SU-DHL-6 (cell line): Measurements from ENCODE around the gene SBF1.
A peak's percentile ranks its signal among the peaks of the same experiment; 100 is the strongest.

Source experiments
- H2AFZ ChIP-seq: fragments of 200-600 bp; sonication (generic); 2 replicates; pipeline ENCODE4 v1.6.1; 2014; ENCODE audit warnings: low read depth, mild to moderate bottlenecking, moderate library complexity, mixed read lengths, antibody characterized with exemption, low read length; ENCODE audit not compliant: severe bottlenecking
- H3F3A ChIP-seq: fragments of 200-600 bp; shearing (Covaris generic); 2 replicates; pipeline ENCODE4 v1.6.0; 2016; ENCODE audit warnings: antibody characterized with exemption, mild to moderate bottlenecking; ENCODE audit not compliant: insufficient read depth
- H3K27ac ChIP-seq: fragments of 200-600 bp; sonication (generic); 2 replicates; pipeline ENCODE4 v1.5.1; 2016; ENCODE audit warnings: low read depth, mild to moderate bottlenecking, low read length, moderate library complexity, mixed read lengths
- H3K27me3 ChIP-seq: fragments of 200-600 bp; sonication (generic), shearing (Covaris generic); 2 replicates; pipeline ENCODE4 v1.6.0; 2014; ENCODE audit warnings: mild to moderate bottlenecking, low read length
- H3K36me3 ChIP-seq: fragments of 200-600 bp; sonication (generic); 2 replicates; pipeline ENCODE4 v1.6.1; 2014; ENCODE audit warnings: mild to moderate bottlenecking, low read length, mixed read lengths
- H3K4me2 ChIP-seq: fragments of 300-600, 200-600 bp; shearing (Covaris generic), sonication (generic); 2 replicates; pipeline ENCODE4 v1.6.0; 2014; ENCODE audit warnings: low read length, low read depth, mild to moderate bottlenecking; ENCODE audit not compliant: poor library complexity, severe bottlenecking
- H3K4me3 ChIP-seq: fragments of 200-600 bp; sonication (generic); 2 replicates; pipeline ENCODE4 v1.5.1; 2014; ENCODE audit warnings: antibody characterized with exemption, low read length, mild to moderate bottlenecking, mixed read lengths; ENCODE audit not compliant: insufficient read depth, poor library complexity, severe bottlenecking
- H3K79me2 ChIP-seq: fragments of 200-600 bp; sonication (generic); 2 replicates; pipeline ENCODE4 v1.6.1; 2014; ENCODE audit warnings: mild to moderate bottlenecking, low read length, moderate library complexity; ENCODE audit not compliant: insufficient read depth
- H3K9ac ChIP-seq: fragments of 200-600 bp; sonication (generic); 2 replicates; pipeline ENCODE4 v1.7.0; 2014; ENCODE audit warnings: mild to moderate bottlenecking, low read length
- H3K9me2 ChIP-seq: fragments of 200-600 bp; sonication (generic); replicated peaks from 2 replicates; pipeline ENCODE4 v1.6.1; 2014; ENCODE audit warnings: low read length; ENCODE audit not compliant: insufficient read depth
- H3K9me3 ChIP-seq: fragments of 200-600 bp; sonication (generic); 2 replicates; pipeline ENCODE4 v1.6.1; 2014; ENCODE audit warnings: low read length, mixed read lengths; ENCODE audit not compliant: insufficient read depth
- H4K20me1 ChIP-seq: fragments of 200-600 bp; sonication (generic); 2 replicates; pipeline ENCODE4 v1.6.1; 2014; ENCODE audit warnings: low read depth, mild to moderate bottlenecking, antibody characterized with exemption, low read length, moderate library complexity, mixed read lengths
- EZH2phosphoT487 ChIP-seq: fragments of 200-600 bp; sonication (generic), shearing (Covaris generic); conservative IDR thresholded peaks from 2 replicates; pipeline ENCODE4 v1.6.1; 2018; ENCODE audit warnings: mild to moderate bottlenecking, antibody characterized with exemption, low read length, moderate library complexity, mixed read lengths
- TF ChIP-seq, protein P1 (sequence below): fragments of 200-600 bp; sonication (generic); IDR thresholded peaks from one replicate; pipeline ENCODE4 v1.5.1; 2017; ENCODE audit warnings: antibody characterized with exemption, mild to moderate bottlenecking, low read length, moderate library complexity; ENCODE audit not compliant: insufficient read depth, poor library complexity, severe bottlenecking

Gene SBF1

GRCh38 chr22:50455201-50455600 is 19.6 kb downstream of the SBF1 start:
- no peak overlapping the region for H3K9ac ChIP-seq
- no peaks in the 10 kb centered on the region for H3K27me3 ChIP-seq
- no peak for TF ChIP-seq EZH2phosphoT487
- TF ChIP-seq, protein P1, sequence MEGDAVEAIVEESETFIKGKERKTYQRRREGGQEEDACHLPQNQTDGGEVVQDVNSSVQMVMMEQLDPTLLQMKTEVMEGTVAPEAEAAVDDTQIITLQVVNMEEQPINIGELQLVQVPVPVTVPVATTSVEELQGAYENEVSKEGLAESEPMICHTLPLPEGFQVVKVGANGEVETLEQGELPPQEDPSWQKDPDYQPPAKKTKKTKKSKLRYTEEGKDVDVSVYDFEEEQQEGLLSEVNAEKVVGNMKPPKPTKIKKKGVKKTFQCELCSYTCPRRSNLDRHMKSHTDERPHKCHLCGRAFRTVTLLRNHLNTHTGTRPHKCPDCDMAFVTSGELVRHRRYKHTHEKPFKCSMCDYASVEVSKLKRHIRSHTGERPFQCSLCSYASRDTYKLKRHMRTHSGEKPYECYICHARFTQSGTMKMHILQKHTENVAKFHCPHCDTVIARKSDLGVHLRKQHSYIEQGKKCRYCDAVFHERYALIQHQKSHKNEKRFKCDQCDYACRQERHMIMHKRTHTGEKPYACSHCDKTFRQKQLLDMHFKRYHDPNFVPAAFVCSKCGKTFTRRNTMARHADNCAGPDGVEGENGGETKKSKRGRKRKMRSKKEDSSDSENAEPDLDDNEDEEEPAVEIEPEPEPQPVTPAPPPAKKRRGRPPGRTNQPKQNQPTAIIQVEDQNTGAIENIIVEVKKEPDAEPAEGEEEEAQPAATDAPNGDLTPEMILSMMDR = no peak
- H3K36me3 ChIP-seq = peaks cover 10% of the 10 kb centered on the region
- H3F3A ChIP-seq = peaks cover 19% of the 10 kb centered on the region
- no peaks in the 10 kb centered on the region for H3K9me3 ChIP-seq
- no peak overlapping the region for H3K4me2 ChIP-seq
- no peak overlapping the region for H3K27ac ChIP-seq
- no peaks in the 10 kb centered on the region for H3K9me2 ChIP-seq
- no peaks in the 10 kb centered on the region for H4K20me1 ChIP-seq
- H3K4me3 ChIP-seq = no peak overlapping the region
- no peaks in the 10 kb centered on the region for H3K79me2 ChIP-seq
- no peak overlapping the region for H2AFZ ChIP-seq

GRCh38 chr22:50454556-50455075 is 20.2 kb downstream of the SBF1 start:
- Histone ChIP-seq H3K27ac (no peak overlapping the region), H3K4me3 (no peak overlapping the region), H3K9ac (no peak overlapping the region), H4K20me1 (no peaks in the 10 kb centered on the region), H3K79me2 (no peaks in the 10 kb centered on the region), H3K4me2 (no peak overlapping the region), H3K36me3 (peaks cover 8% of the 10 kb centered on the region), H2AFZ (no peak overlapping the region), H3K9me3 (no peaks in the 10 kb centered on the region), H3K27me3 (no peaks in the 10 kb centered on the region), H3F3A (peaks cover 24% of the 10 kb centered on the region), H3K9me2 (no peaks in the 10 kb centered on the region)
- TF ChIP-seq, protein P1 = no peak
- no peak for TF ChIP-seq EZH2phosphoT487

- Histone ChIP-seq H3K36me3 (peaks cover 8% of the 10 kb centered on the region), H3K4me3 (no peak overlapping the region), H3K27ac (peak overlapping the region; percentile 39; the same call in 1 of the 2 replicates), H3F3A (peaks cover 37% of the 10 kb centered on the region), H2AFZ (no peak overlapping the region), H3K79me2 (no peaks in the 10 kb centered on the region), H3K27me3 (no peaks in the 10 kb centered on the region), H3K9ac (no peak overlapping the region), H3K4me2 (no peak overlapping the region), H3K9me2 (no peaks in the 10 kb centered on the region), H3K9me3 (no peaks in the 10 kb centered on the region), H4K20me1 (no peaks in the 10 kb centered on the region)
- TF ChIP-seq EZH2phosphoT487 = no peak
- TF ChIP-seq, protein P1 = no peak
Measured at GRCh38 chr22:50452649-50453048, 22.2 kb downstream of the SBF1 start.
